Measurements from ENCODE around the gene SLIT3. TPM values are rescaled to one million over a fixed set of nuclear protein-coding genes. Genes with fewer than 3 reads are reported as not detected.

The SLIT3 gene
- total and polyA plus RNA-seq, 2 donors (not counting 3 experiments of a cell fraction or from before 2014, with no cell fraction given), result 0.90 to 1.0 TPM

DNA sequence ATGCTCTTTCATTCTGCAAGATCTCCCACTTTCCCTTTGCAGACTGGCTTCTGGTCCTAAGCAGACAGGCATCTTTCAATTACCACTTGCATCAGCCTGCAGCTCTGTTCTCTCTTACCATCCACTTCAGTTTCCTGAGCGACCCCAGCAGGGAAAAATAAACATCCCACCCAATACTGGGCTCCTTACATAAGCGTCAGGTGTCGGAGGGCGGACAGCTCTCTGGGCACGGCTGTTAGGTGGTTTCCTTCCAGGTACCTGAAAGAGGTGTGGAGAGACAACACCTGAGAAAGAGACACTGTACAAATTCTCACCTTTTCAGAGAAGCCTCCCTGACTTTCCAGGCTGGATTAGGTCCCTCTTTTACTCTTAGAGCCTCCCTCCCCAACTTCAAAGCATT lies 576.7 kb downstream of the SLIT3 start:
- no TSS peak for BruUV-seq (replicated peaks)
- H3K9me3 ChIP-seq (replicated peaks; ENCODE audit: control insufficient read depth, insufficient read depth, low read length), result no peaks in the 10 kb centered on the region
- H3K9me1 ChIP-seq (replicated peaks; ENCODE audit: control insufficient read depth, extremely low read depth, insufficient read depth, low read length), result no peaks in the 10 kb centered on the region
- ChIA-PET CTCF (no interaction called here), POLR2A (no interaction called here)
- H2AFZ ChIP-seq (ENCODE audit: low read depth, low read length), result no peak overlapping the region
- FAIRE-seq, result no peak
- no peaks in the 10 kb centered on the region for H3K36me3 ChIP-seq (ENCODE audit: control insufficient read depth in 2 of 2, extremely low read depth in 1 of 2, insufficient read depth in 2 of 2, low read length in 2 of 2)
- H3K4me3 ChIP-seq (replicated peaks in 1 of 3; ENCODE audit: insufficient read depth in 1 of 3, low read depth in 1 of 3, low read length in 3 of 3), result no peak overlapping the region
- no peaks in the 10 kb centered on the region for H4K20me1 ChIP-seq (replicated peaks; ENCODE audit: control insufficient read depth, extremely low read depth, insufficient read depth, low read length)
- no peak overlapping the region for H3K4me2 ChIP-seq (ENCODE audit: insufficient read depth, low read length)
- dilution Hi-C loops (cut with MboI; ENCODE audit: extremely low pct_ligation_motif_present, low sequenced_read_pairs) (no loop called here), intact Hi-C loops (cut with micrococcal nuclease) (no loop called here)
- no peak overlapping the region for H3K27ac ChIP-seq (ENCODE audit: insufficient read depth, low read depth, low read length)
- DNase-seq (ENCODE audit: low read depth, low spot score), result no peak
- H3K9ac ChIP-seq (replicated peaks; ENCODE audit: extremely low read depth, insufficient read depth, low read length), result no peak overlapping the region
- H3K27me3 ChIP-seq (ENCODE audit: control insufficient read depth in 2 of 2, insufficient read depth in 2 of 2, low read length in 2 of 2), result no peaks in the 10 kb centered on the region
- H3K79me2 ChIP-seq (ENCODE audit: control insufficient read depth, insufficient read depth, low read length), result no peaks in the 10 kb centered on the region
- TF ChIP-seq FOS (IDR thresholded peaks at IDR 0.05; ENCODE audit: borderline replicate concordance, insufficient read depth, low read length) (no peak), JUN (IDR thresholded peaks at IDR 0.05; ENCODE audit: borderline replicate concordance, insufficient read depth, insufficient read length, low read depth) (no peak), POLR2A (IDR thresholded peaks at IDR 0.05; ENCODE audit: low read depth, low read length) (no peak), POLR2AphosphoS5 (IDR thresholded peaks at IDR 0.05; ENCODE audit: insufficient read depth, low read depth, low read length) (no peak), EZH2 (IDR thresholded peaks at IDR 0.05; ENCODE audit: borderline replicate concordance, low read depth, low read length, severe bottlenecking) (no peak), GATA2 (IDR thresholded peaks at IDR 0.05; ENCODE audit: insufficient read depth, insufficient read length, low read depth, low read length) (no peak)
- TF ChIP-seq, protein P1, sequence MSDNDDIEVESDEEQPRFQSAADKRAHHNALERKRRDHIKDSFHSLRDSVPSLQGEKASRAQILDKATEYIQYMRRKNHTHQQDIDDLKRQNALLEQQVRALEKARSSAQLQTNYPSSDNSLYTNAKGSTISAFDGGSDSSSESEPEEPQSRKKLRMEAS (IDR thresholded peaks at IDR 0.05; ENCODE audit: insufficient read depth, insufficient read length), result no peak
- H3K4me1 ChIP-seq (ENCODE audit: control insufficient read depth, extremely low read depth, insufficient read depth, low read length), result no peaks in the 10 kb centered on the region

DNA sequence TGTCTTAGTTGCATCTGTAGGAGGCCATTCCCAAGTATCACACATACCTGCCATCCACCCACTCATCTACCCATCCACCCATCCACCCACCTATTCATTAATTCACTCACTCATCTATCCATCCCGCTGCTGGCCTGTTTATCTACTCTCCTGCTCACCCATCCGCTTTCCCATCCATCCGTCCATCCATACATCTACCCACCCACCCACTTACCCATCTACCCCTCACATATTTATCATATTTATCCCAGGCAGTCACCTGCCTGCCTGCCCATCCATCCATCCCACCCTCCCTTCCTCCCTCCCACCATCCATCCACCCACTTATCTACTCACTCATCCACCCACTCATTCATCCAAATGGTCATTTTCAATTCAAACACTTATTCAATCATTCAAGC lies 577.9 kb downstream of the SLIT3 start:
- dilution Hi-C loops (cut with MboI; ENCODE audit: extremely low pct_ligation_motif_present, low sequenced_read_pairs) (no loop called here), intact Hi-C loops (cut with micrococcal nuclease) (no loop called here)
- Histone ChIP-seq H3K4me3 (replicated peaks in 1 of 3; ENCODE audit: insufficient read depth in 1 of 3, low read depth in 1 of 3, low read length in 3 of 3) (no peak overlapping the region), H3K36me3 (ENCODE audit: control insufficient read depth in 2 of 2, extremely low read depth in 1 of 2, insufficient read depth in 2 of 2, low read length in 2 of 2) (no peaks in the 10 kb centered on the region), H3K9me3 (replicated peaks; ENCODE audit: control insufficient read depth, insufficient read depth, low read length) (no peaks in the 10 kb centered on the region), H3K4me2 (ENCODE audit: insufficient read depth, low read length) (no peak overlapping the region), H3K27me3 (ENCODE audit: control insufficient read depth in 2 of 2, insufficient read depth in 2 of 2, low read length in 2 of 2) (no peaks in the 10 kb centered on the region), H2AFZ (ENCODE audit: low read depth, low read length) (no peak overlapping the region), H3K27ac (ENCODE audit: insufficient read depth, low read depth, low read length) (no peak overlapping the region), H3K4me1 (ENCODE audit: control insufficient read depth, extremely low read depth, insufficient read depth, low read length) (no peaks in the 10 kb centered on the region), H3K79me2 (ENCODE audit: control insufficient read depth, insufficient read depth, low read length) (no peaks in the 10 kb centered on the region), H3K9me1 (replicated peaks; ENCODE audit: control insufficient read depth, extremely low read depth, insufficient read depth, low read length) (no peaks in the 10 kb centered on the region), H4K20me1 (replicated peaks; ENCODE audit: control insufficient read depth, extremely low read depth, insufficient read depth, low read length) (no peaks in the 10 kb centered on the region), H3K9ac (replicated peaks; ENCODE audit: extremely low read depth, insufficient read depth, low read length) (no peak overlapping the region)
- POLR2A ChIA-PET, result no interaction called here
- no peak for DNase-seq (ENCODE audit: low read depth, low spot score)
- no peak for FAIRE-seq
- TF ChIP-seq GATA2 (IDR thresholded peaks at IDR 0.05; ENCODE audit: insufficient read depth, insufficient read length, low read depth, low read length), result no peak
- TF ChIP-seq, protein P2, sequence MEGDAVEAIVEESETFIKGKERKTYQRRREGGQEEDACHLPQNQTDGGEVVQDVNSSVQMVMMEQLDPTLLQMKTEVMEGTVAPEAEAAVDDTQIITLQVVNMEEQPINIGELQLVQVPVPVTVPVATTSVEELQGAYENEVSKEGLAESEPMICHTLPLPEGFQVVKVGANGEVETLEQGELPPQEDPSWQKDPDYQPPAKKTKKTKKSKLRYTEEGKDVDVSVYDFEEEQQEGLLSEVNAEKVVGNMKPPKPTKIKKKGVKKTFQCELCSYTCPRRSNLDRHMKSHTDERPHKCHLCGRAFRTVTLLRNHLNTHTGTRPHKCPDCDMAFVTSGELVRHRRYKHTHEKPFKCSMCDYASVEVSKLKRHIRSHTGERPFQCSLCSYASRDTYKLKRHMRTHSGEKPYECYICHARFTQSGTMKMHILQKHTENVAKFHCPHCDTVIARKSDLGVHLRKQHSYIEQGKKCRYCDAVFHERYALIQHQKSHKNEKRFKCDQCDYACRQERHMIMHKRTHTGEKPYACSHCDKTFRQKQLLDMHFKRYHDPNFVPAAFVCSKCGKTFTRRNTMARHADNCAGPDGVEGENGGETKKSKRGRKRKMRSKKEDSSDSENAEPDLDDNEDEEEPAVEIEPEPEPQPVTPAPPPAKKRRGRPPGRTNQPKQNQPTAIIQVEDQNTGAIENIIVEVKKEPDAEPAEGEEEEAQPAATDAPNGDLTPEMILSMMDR (IDR thresholded peaks at IDR 0.05; ENCODE audit: extremely low read depth in 1 of 2, insufficient read depth in 1 of 2, low read depth in 1 of 2, low read length in 2 of 2), result no peak
- TF ChIP-seq FOS (IDR thresholded peaks at IDR 0.05; ENCODE audit: borderline replicate concordance, insufficient read depth, low read length), result no peak
- no peak for TF ChIP-seq EZH2 (IDR thresholded peaks at IDR 0.05; ENCODE audit: borderline replicate concordance, low read depth, low read length, severe bottlenecking)
- TF ChIP-seq JUN (IDR thresholded peaks at IDR 0.05; ENCODE audit: borderline replicate concordance, insufficient read depth, insufficient read length, low read depth), result no peak
- TF ChIP-seq POLR2AphosphoS5 (IDR thresholded peaks at IDR 0.05; ENCODE audit: insufficient read depth, low read depth, low read length), result no peak
- TF ChIP-seq, protein P1 (IDR thresholded peaks at IDR 0.05; ENCODE audit: insufficient read depth, insufficient read length), result no peak
- no peak for TF ChIP-seq POLR2A (IDR thresholded peaks at IDR 0.05; ENCODE audit: low read depth, low read length)
- no peak for TF ChIP-seq MYC (IDR thresholded peaks at IDR 0.05; ENCODE audit: low read depth, low read length)
- no TSS peak for BruUV-seq (replicated peaks)
- CTCF ChIA-PET, result no interaction called here
